Stimulated activated CD4-positive, alpha-beta T cell treated with anti-CD3 and anti-CD28 coated beads, Interleukin-2, amount 100 ng/mL, for 48 hours (primary cell): Measurements from ENCODE around the gene SF3A1.

Source experiments
- DNase-seq, 2 donors: peaks; one replicate each; pipeline ENCODE4 v3.0.0-alpha.2; 2020

SF3A1 gene

GRCh38 chr22:30321461-30321860, 35.2 kb downstream of the SF3A1 start:
- no peak for DNase-seq

- no peak for DNase-seq
Measured at GRCh38 chr22:30320021-30320556, 36.6 kb downstream of the SF3A1 start.

- DNase-seq, result no peak
Measured at GRCh38 chr22:30318799-30319419, 37.8 kb downstream of the SF3A1 start.

GRCh38 chr22:30317778-30318177, 38.9 kb downstream of the SF3A1 start:
- no peak for DNase-seq

GRCh38 chr22:30315962-30316576, 40.6 kb downstream of the SF3A1 start:
- DNase-seq, result no peak

GRCh38 chr22:30314915-30315314, 41.8 kb downstream of the SF3A1 start:
- no peak for DNase-seq

GRCh38 chr22:30313527-30314363, 42.9 kb downstream of the SF3A1 start:
- no peak for DNase-seq

- no peak for DNase-seq
Measured at GRCh38 chr22:30312053-30312452, 44.6 kb downstream of the SF3A1 start.

- no peak for DNase-seq
Measured at GRCh38 chr22:30310881-30311771, 45.6 kb downstream of the SF3A1 start.

GRCh38 chr22:30309951-30310741, 46.5 kb downstream of the SF3A1 start:
- DNase-seq, result no peak

GRCh38 chr22:30308518-30309230, 48.0 kb downstream of the SF3A1 start:
- DNase-seq, result no peak

- DNase-seq, result no peak
Measured at GRCh38 chr22:30308093-30308492, 48.6 kb downstream of the SF3A1 start.

GRCh38 chr22:30307041-30307574, 49.6 kb downstream of the SF3A1 start:
- no peak for DNase-seq

GRCh38 chr22:30306627-30307011, 50.1 kb downstream of the SF3A1 start:
- no peak for DNase-seq

- DNase-seq, result no peak
Measured at GRCh38 chr22:30305906-30306626, 50.6 kb downstream of the SF3A1 start.

- no peak for DNase-seq
Measured at GRCh38 chr22:30305519-30305905, 51.2 kb downstream of the SF3A1 start.

GRCh38 chr22:30304495-30305244, 52.0 kb downstream of the SF3A1 start:
- DNase-seq, result no peak

GRCh38 chr22:30302810-30303138, 53.9 kb downstream of the SF3A1 start:
- DNase-seq, result no peak

GRCh38 chr22:30301995-30302809, 54.5 kb downstream of the SF3A1 start:
- DNase-seq, result no peak
